HAP-1 (cell line): ENCODE measurements around the gene LUZP2.

ENCODE experiments used
- DNase-seq, 2 experiments: peaks; one replicate each; pipeline ENCODE4 v3.0.0-alpha.2; 2016 to 2020; ENCODE audit warnings: low spot score in 2 of 2
- H3K27me3 ChIP-seq: fragments of 250-450 bp; sonication (Bioruptor Pico); 2 replicates; pipeline ENCODE4 v1.5.1; 2020; ENCODE audit warnings: low read depth, mild to moderate bottlenecking, moderate library complexity
- H3K36me3 ChIP-seq: fragments of 250-450 bp; sonication (Bioruptor Pico); replicated peaks from 2 replicates; pipeline ENCODE4 v1.5.1; 2020; ENCODE audit warnings: mild to moderate bottlenecking
- H3K4me1 ChIP-seq: fragments of 250-450 bp; sonication (Bioruptor Pico); 2 replicates; pipeline ENCODE4 v1.5.1; 2020; ENCODE audit warnings: mild to moderate bottlenecking
- H3K4me3 ChIP-seq: fragments of 250-450 bp; sonication (Bioruptor Pico); 2 replicates; pipeline ENCODE4 v1.5.1; 2020; ENCODE audit warnings: mild to moderate bottlenecking, moderate library complexity
- H3K9me3 ChIP-seq: fragments of 250-450 bp; sonication (Bioruptor Pico); 2 replicates; pipeline ENCODE4 v1.5.1; 2020; ENCODE audit warnings: mild to moderate bottlenecking, moderate library complexity
- in situ Hi-C: fragments of 300-500 bp; cut with MboI; formaldehyde crosslinking; loops from 3 replicates; pipeline ENCODE4 v1.14.3; 2020; ENCODE audit warnings: low sequenced_read_pairs, inconsistent platforms, mixed read lengths

The LUZP2 gene

GRCh38 chr11:24496736-24497725 lies at the start of gene LUZP2:
Gene LUZP2, plus strand, starts transcription at chr11:24497053.
- in situ Hi-C loops = no loop called here
- peak; percentile 57 to 75 for DNase-seq
- no peaks in the 10 kb centered on the region for H3K9me3 ChIP-seq
- H3K4me1 ChIP-seq = peaks cover 3% of the 10 kb centered on the region; the same call in 1 of the 2 replicates
- peak within 1 kb of the TSS; percentile 56 for H3K4me3 ChIP-seq
- no peaks in the 10 kb centered on the region for H3K36me3 ChIP-seq
- no peaks in the 10 kb centered on the region for H3K27me3 ChIP-seq

GRCh38 chr11:24453129-24453718 lies 43.6 kb upstream of the LUZP2 start:
- in situ Hi-C loops = no loop called here
- H3K4me1 ChIP-seq = peaks cover 7% of the 10 kb centered on the region

GRCh38 chr11:24457985-24458384 lies 38.9 kb upstream of the LUZP2 start:
- DNase-seq = no peak
- in situ Hi-C loops = no loop called here
- no peaks in the 10 kb centered on the region for H3K9me3 ChIP-seq
- H3K36me3 ChIP-seq = no peaks in the 10 kb centered on the region
- H3K4me1 ChIP-seq = no peaks in the 10 kb centered on the region
- H3K27me3 ChIP-seq = no peaks in the 10 kb centered on the region
- no peak overlapping the region for H3K4me3 ChIP-seq

More at GRCh38 chr11:24453129-24453718, 43.6 kb upstream of the LUZP2 start:
- Histone ChIP-seq H3K27me3 (no peaks in the 10 kb centered on the region), H3K36me3 (no peaks in the 10 kb centered on the region), H3K9me3 (no peaks in the 10 kb centered on the region), H3K4me3 (no peak overlapping the region)
- no peak for DNase-seq

GRCh38 chr11:24470431-24470830 lies 26.4 kb upstream of the LUZP2 start:
- no peak for DNase-seq
- no peaks in the 10 kb centered on the region for H3K27me3 ChIP-seq
- H3K4me1 ChIP-seq = peaks cover 3% of the 10 kb centered on the region; the same call in 1 of the 2 replicates
- no peak overlapping the region for H3K4me3 ChIP-seq
- in situ Hi-C loops = no loop called here
- H3K9me3 ChIP-seq = no peaks in the 10 kb centered on the region
- H3K36me3 ChIP-seq = no peaks in the 10 kb centered on the region

GRCh38 chr11:24471084-24471483 lies 25.8 kb upstream of the LUZP2 start:
- DNase-seq = peak in 1 of 2 experiments; percentile 14
- H3K4me1 ChIP-seq = peaks cover 3% of the 10 kb centered on the region; the same call in 1 of the 2 replicates
- in situ Hi-C loops = no loop called here
- no peaks in the 10 kb centered on the region for H3K27me3 ChIP-seq
- no peaks in the 10 kb centered on the region for H3K36me3 ChIP-seq
- no peaks in the 10 kb centered on the region for H3K9me3 ChIP-seq
- H3K4me3 ChIP-seq = no peak overlapping the region

GRCh38 chr11:24478718-24479117 lies 18.1 kb upstream of the LUZP2 start:
- Histone ChIP-seq H3K27me3 (no peaks in the 10 kb centered on the region), H3K36me3 (no peaks in the 10 kb centered on the region), H3K9me3 (no peaks in the 10 kb centered on the region), H3K4me1 (no peaks in the 10 kb centered on the region), H3K4me3 (no peak overlapping the region)
- no peak for DNase-seq
- in situ Hi-C loops = no loop called here

GRCh38 chr11:24489477-24489876 lies 7.4 kb upstream of the LUZP2 start:
- no peaks in the 10 kb centered on the region for H3K9me3 ChIP-seq
- no peaks in the 10 kb centered on the region for H3K27me3 ChIP-seq
- no peaks in the 10 kb centered on the region for H3K36me3 ChIP-seq
- no peak for DNase-seq
- in situ Hi-C loops = no loop called here
- H3K4me3 ChIP-seq = no peak overlapping the region
- H3K4me1 ChIP-seq = no peaks in the 10 kb centered on the region; the same call in 1 of the 2 replicates

GRCh38 chr11:24496386-24496735 lies 492 bp upstream of the LUZP2 start:
- in situ Hi-C loops = no loop called here
- Histone ChIP-seq H3K4me1 (peaks cover 3% of the 10 kb centered on the region; the same call in 1 of the 2 replicates), H3K9me3 (no peaks in the 10 kb centered on the region), H3K27me3 (no peaks in the 10 kb centered on the region), H3K36me3 (no peaks in the 10 kb centered on the region), H3K4me3 (peak overlapping the region; percentile 56)
- no peak for DNase-seq

GRCh38 chr11:24497831-24498230 lies 978 bp downstream of the LUZP2 start:
- DNase-seq = no peak
- Histone ChIP-seq H3K4me1 (peaks cover 3% of the 10 kb centered on the region; the same call in 1 of the 2 replicates), H3K36me3 (no peaks in the 10 kb centered on the region), H3K9me3 (no peaks in the 10 kb centered on the region), H3K27me3 (no peaks in the 10 kb centered on the region), H3K4me3 (peak overlapping the region; percentile 56)
- in situ Hi-C loops = no loop called here

GRCh38 chr11:24502425-24502824 lies 5.6 kb downstream of the LUZP2 start:
- no peak for DNase-seq
- in situ Hi-C loops = no loop called here
- H3K36me3 ChIP-seq = no peaks in the 10 kb centered on the region
- H3K4me3 ChIP-seq = no peak overlapping the region
- H3K4me1 ChIP-seq = peaks cover 3% of the 10 kb centered on the region; the same call in 1 of the 2 replicates
- H3K27me3 ChIP-seq = no peaks in the 10 kb centered on the region
- H3K9me3 ChIP-seq = no peaks in the 10 kb centered on the region

GRCh38 chr11:24509114-24509513 lies 12.3 kb downstream of the LUZP2 start:
- H3K4me1 ChIP-seq = peaks cover 11% of the 10 kb centered on the region
- no peaks in the 10 kb centered on the region for H3K36me3 ChIP-seq
- no peaks in the 10 kb centered on the region for H3K27me3 ChIP-seq
- in situ Hi-C loops = no loop called here
- H3K9me3 ChIP-seq = no peaks in the 10 kb centered on the region
- no peak overlapping the region for H3K4me3 ChIP-seq
- DNase-seq = peak in 1 of 2 experiments; percentile 23

- in situ Hi-C loops = no loop called here
- no peak overlapping the region for H3K4me3 ChIP-seq
- no peaks in the 10 kb centered on the region for H3K27me3 ChIP-seq
- no peaks in the 10 kb centered on the region for H3K9me3 ChIP-seq
- H3K36me3 ChIP-seq = no peaks in the 10 kb centered on the region
- H3K4me1 ChIP-seq = peaks cover 30% of the 10 kb centered on the region
- DNase-seq = no peak
Observed at GRCh38 chr11:24511511-24511910, 14.7 kb downstream of the LUZP2 start.

- Histone ChIP-seq H3K4me1 (peaks cover 36% of the 10 kb centered on the region), H3K9me3 (no peaks in the 10 kb centered on the region), H3K36me3 (no peaks in the 10 kb centered on the region), H3K4me3 (no peak overlapping the region), H3K27me3 (no peaks in the 10 kb centered on the region)
- DNase-seq = peak; percentile 16 to 59
- in situ Hi-C loops = no loop called here
Observed at GRCh38 chr11:24513479-24514218, 16.8 kb downstream of the LUZP2 start.
